LNCaP clone FGC (cell line): ENCODE results near the gene CLNK.

Experiments
- DNase-seq: peaks from one replicate; pipeline ENCODE4 v3.0.0-alpha.2; 2011; ENCODE audit warnings: low read depth
- H3K4me3 ChIP-seq: 2 replicates; pipeline ENCODE4 v1.5.1; 2011; ENCODE audit warnings: mild to moderate bottlenecking, low read depth, low read length, control low read depth
- TF ChIP-seq, protein P1 (sequence below): IDR thresholded peaks from 2 replicates; pipeline ENCODE4 v1.5.1; 2012; ENCODE audit warnings: mild to moderate bottlenecking; ENCODE audit not compliant: control insufficient read depth, insufficient read depth; ENCODE audit errors: extremely low read depth

CLNK gene

DNA sequence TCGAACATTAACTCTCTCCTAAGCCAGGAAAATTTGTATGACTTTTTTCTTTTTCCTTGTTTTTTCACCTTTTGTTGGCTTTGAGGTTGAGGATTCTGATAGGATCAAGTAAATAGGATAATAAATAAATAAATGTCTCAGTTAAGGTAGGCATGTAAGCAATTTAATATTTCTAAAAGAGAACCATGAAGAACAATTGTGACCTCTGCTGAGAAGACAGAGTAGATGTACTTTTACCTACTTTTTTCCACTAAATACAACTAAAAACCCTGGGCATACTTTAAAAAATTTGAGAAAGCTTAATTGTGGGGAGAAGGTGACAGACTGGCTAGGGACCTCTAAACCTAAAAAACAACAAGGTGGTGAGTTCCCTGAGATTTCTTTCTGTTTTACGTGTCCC is 31.6 kb upstream of the CLNK start:
- H3K4me3 ChIP-seq, result no peak overlapping the region
- no peak for DNase-seq
- TF ChIP-seq, protein P1, sequence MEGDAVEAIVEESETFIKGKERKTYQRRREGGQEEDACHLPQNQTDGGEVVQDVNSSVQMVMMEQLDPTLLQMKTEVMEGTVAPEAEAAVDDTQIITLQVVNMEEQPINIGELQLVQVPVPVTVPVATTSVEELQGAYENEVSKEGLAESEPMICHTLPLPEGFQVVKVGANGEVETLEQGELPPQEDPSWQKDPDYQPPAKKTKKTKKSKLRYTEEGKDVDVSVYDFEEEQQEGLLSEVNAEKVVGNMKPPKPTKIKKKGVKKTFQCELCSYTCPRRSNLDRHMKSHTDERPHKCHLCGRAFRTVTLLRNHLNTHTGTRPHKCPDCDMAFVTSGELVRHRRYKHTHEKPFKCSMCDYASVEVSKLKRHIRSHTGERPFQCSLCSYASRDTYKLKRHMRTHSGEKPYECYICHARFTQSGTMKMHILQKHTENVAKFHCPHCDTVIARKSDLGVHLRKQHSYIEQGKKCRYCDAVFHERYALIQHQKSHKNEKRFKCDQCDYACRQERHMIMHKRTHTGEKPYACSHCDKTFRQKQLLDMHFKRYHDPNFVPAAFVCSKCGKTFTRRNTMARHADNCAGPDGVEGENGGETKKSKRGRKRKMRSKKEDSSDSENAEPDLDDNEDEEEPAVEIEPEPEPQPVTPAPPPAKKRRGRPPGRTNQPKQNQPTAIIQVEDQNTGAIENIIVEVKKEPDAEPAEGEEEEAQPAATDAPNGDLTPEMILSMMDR, result peak; percentile 43

DNA sequence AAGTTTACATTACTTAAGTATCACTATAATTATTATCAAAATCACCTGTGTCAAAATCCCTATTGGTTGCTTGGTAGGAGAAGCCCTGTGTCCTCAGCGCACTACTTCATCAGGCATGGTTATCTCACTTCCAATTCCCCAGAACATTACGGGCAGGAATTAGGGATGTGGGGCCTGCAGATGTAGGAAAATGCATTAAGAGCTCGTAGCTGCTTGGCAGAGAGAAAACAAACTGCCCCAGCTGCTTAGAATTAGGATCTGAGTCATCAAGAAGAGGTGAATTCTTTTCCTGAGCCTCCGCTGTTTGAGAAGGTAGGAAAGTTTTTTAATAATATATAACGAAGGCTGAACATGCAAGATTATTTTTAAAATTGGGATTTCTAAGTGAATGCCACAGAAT is 31.1 kb upstream of the CLNK start:
- TF ChIP-seq, protein P1, result no peak
- DNase-seq, result no peak
- no peak overlapping the region for H3K4me3 ChIP-seq

DNA sequence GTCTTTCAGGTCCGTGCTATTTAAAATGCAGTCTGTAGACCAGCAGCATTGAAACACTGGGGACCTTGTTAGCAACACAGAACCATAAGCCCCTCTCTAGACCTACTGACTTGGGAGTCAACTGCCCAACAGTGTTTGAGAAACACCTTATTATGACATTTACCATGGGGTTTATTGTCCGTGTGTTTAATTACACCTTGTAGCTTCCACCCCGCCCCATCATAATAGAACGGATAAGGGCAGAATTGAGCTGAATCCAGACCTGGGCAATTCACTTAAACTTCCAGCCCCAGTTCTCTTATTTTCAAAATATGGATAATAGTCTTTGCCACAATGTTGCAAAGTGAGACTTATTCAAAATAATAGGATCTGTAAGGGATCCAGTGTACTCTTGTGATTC is 30.6 kb upstream of the CLNK start:
- no peak overlapping the region for H3K4me3 ChIP-seq
- no peak for DNase-seq
- TF ChIP-seq, protein P1, result no peak

DNA sequence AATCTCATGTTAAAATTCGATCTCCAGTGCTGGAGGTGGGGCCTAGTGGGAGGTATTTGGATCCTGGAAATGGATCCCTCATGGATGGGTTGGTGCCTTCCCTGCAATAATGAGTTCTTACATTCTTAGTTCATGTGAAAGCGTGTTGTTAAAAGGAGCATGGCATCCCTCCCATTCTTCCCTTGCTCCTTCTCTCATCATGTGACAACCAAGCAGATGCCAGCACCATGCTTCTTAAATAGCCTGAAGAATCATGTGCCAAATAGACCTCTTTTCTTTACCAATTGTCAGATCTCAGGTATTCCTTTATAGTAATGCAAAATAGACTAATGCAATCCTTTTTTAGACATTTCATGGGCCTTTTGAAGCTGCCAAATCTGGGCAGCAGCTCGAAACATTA is 29.0 kb upstream of the CLNK start:
- no peak overlapping the region for H3K4me3 ChIP-seq
- no peak for DNase-seq
- TF ChIP-seq, protein P1, result no peak

DNA sequence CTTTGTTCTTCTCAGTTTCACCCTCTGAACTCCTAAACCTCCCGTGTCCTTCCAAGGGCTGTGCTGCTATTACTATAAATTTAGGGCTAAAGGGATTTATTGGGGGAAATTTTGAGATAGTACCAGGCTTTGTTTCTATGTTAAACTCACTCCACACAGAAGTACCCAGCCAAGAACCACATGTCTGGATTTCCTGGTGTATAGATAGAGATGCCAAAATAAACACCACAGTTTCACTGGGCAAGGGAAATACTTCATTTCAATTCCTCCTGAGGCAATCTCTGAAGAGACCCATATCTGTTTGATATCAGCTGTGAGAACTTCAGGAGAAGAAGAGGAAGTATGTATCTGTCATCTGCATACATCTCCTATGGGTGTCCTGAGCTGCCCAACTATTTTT is 21.7 kb upstream of the CLNK start:
- TF ChIP-seq, protein P1, result no peak
- no peak overlapping the region for H3K4me3 ChIP-seq
- DNase-seq, result peak; percentile 64

DNA sequence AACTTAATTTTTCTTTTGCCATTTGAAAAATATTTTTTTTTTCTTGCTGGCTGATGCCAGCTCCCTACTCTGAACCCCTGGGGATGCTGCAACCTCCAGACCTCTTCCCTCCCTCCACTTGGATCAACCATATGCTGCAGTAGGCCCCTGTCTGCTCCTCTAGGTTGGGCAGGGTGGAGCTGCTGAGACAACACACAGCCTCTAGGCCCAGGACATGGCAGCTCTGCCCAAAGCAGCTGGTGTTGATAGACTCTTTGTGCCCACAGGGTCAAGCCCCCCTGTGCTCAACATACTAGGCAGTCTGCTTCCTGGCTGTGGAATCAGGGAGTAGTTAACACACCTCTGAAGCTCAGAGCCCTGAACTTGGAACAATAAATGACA is 19.9 kb upstream of the CLNK start:
- DNase-seq, result no peak
- TF ChIP-seq, protein P1, result no peak
- H3K4me3 ChIP-seq, result no peak overlapping the region

DNA sequence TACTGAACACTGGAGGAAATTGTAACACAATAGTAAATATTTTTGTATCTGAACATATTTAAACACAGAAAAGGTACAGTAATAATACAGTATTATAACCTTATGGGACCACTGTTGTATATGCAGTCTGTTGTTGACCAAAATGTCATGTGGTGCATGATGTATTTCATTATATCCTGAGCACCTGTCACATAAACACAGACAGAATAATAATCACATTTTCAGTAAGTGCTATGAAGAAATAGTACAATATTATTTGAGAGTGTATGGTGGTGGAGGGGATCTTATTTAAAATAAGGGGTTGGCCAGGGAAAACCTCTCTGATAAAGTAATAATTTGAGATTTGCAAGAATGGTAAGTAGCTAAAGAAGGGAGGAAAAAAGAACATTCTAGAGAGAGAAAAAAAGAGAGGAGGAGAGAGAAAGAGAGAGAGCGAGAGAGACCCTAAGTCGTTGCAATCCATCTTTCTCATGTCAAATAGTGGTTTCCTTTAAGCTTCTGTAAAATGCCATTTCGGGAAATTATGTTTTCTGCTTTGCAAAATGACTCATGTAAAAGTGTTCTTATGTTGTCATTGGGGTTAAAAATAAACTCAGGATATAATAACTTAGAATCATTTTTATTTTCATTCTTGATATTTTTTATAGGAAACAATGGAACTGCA is 19.3 kb upstream of the CLNK start:
- DNase-seq, result no peak
- no peak overlapping the region for H3K4me3 ChIP-seq
- TF ChIP-seq, protein P1, result no peak
